ENCODE measurements around the gene CLUH.

DNA sequence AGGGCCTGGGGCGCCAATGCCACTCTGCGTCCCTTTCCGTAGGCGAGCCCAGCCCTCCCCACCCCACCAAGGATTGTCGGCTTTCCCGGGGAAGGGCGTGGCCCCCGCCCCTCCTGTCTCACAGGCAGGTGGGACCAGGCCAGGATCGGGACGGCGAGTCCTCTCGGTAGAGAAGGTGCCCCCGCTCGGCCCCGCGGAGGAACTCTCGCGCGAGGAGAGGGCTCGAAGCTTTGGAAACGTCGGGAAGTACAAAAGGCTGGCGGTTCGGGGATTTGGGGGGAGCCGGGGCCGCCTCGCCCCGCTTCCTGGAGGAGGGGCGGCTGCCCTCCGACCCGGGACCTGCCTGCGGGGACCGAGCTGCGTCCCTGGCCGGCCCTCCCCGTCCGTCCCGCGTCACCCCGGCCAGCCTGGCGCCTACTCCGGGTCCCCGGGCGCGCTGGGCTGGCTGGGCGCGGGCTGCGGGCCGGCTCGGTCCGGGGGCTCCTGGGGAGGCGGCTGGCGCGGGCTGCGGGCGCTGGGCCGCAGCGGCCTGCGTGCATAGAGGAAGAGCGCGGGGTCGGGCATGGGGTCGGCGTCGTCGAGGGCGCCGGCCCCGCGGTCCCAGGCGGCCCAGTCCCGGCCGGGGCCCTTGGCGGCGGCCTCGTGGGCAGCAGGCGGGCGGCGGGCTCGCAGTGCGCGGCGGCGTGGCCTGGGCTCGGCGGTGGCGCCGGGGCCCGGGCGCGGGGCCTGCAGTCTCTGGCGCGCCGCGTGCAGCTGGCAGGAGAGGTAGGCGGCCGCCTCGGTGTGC is 12.6 kb upstream of the CLUH start:
- TF ChIP-seq CTCF (IDR thresholded peaks at IDR 0.05) (no peak), EZH2 (IDR thresholded peaks at IDR 0.05) (no peak)

Measured in neural progenitor cell (in vitro differentiated cells).